ENCODE data around the gene KBTBD4. TPM values are rescaled to one million over a fixed set of nuclear protein-coding genes. Genes with fewer than 3 reads are reported as not detected.

Gene KBTBD4
- total RNA-seq, 1 experiment from 2014 or later: 12.3 TPM

GRCh38 chr11:47565340-47566148 is 13.2 kb downstream of the KBTBD4 start, which contains the start of gene PTPMT1 (continued):
- TF ChIP-seq SOX15 (CRISPR knock-in tag; IDR thresholded peaks at IDR 0.05) (no peak), ZNF121 (CRISPR knock-in tag; IDR thresholded peaks at IDR 0.05) (no peak), ZNF263 (CRISPR knock-in tag; IDR thresholded peaks at IDR 0.05; ENCODE audit: low read depth) (peak; percentile 36; the same call in 1 of the 2 replicates), TCF7 (CRISPR knock-in tag; IDR thresholded peaks at IDR 0.05; ENCODE audit: low read depth) (no peak), CBFB (CRISPR knock-in tag; IDR thresholded peaks at IDR 0.05; ENCODE audit: low read depth) (no peak), ETV6 (CRISPR knock-in tag; IDR thresholded peaks at IDR 0.05) (peak; percentile 45; the same call in 1 of the 2 replicates), NR2C2 (CRISPR knock-in tag; IDR thresholded peaks at IDR 0.05) (no peak), FOXJ3 (CRISPR knock-in tag; IDR thresholded peaks at IDR 0.05; ENCODE audit: borderline replicate concordance) (no peak), FOXP1 (CRISPR knock-in tag; IDR thresholded peaks at IDR 0.05; ENCODE audit: borderline replicate concordance) (peak; percentile 70; the same call in 1 of the 2 replicates), PRRX2 (CRISPR knock-in tag; IDR thresholded peaks at IDR 0.05) (no peak), ZNF423 (CRISPR knock-in tag; IDR thresholded peaks at IDR 0.05) (no peak; the same call in 1 of the 2 replicates), JAZF1 (CRISPR knock-in tag; IDR thresholded peaks at IDR 0.05) (no peak), ZNF512 (CRISPR knock-in tag; IDR thresholded peaks at IDR 0.05; ENCODE audit: borderline replicate concordance) (no peak), CREM (CRISPR knock-in tag; IDR thresholded peaks at IDR 0.05) (peak; percentile 61; the same call in 1 of the 2 replicates), KAT7 (CRISPR knock-in tag; IDR thresholded peaks at IDR 0.05; ENCODE audit: borderline replicate concordance) (0 out of 2 replicates have a peak, but pooled peaks have one; percentile 54), ZNF416 (CRISPR knock-in tag; IDR thresholded peaks at IDR 0.05) (0 out of 2 replicates have a peak, but pooled peaks have one; percentile 36), HMGA2 (CRISPR knock-in tag; IDR thresholded peaks at IDR 0.05) (no peak), MYBL2 (CRISPR knock-in tag; IDR thresholded peaks at IDR 0.05) (no peak; the same call in 1 of the 2 replicates)
- TF ChIP-seq, protein P1, sequence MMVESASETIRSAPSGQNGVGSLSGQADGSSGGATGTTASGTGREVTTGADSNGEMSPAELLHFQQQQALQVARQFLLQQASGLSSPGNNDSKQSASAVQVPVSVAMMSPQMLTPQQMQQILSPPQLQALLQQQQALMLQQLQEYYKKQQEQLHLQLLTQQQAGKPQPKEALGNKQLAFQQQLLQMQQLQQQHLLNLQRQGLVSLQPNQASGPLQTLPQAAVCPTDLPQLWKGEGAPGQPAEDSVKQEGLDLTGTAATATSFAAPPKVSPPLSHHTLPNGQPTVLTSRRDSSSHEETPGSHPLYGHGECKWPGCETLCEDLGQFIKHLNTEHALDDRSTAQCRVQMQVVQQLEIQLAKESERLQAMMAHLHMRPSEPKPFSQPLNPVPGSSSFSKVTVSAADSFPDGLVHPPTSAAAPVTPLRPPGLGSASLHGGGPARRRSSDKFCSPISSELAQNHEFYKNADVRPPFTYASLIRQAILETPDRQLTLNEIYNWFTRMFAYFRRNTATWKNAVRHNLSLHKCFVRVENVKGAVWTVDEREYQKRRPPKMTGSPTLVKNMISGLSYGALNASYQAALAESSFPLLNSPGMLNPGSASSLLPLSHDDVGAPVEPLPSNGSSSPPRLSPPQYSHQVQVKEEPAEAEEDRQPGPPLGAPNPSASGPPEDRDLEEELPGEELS (CRISPR knock-in tag; IDR thresholded peaks at IDR 0.05): peak; percentile 24

DNA sequence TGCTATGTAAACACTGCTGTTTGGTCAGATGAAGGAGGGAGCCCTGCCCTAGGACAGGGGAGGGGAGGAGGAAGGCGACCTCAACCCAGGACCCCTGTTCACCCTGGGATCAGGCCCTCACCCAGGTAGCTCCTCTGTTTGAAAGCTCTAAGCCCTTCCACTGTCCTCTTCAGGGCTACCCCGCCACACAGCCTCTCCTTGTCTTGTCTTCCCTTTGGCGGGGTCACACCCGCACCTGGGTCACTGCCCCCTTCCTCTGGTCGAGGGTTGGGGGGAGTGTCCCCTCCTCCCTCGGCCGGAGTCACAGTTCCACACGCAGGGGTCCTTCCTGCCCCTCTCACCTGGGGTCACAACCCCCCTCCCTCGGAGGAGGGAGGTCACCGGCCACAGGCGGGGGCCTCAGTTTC is 13.8 kb downstream of the KBTBD4 start:
- peaks cover 10% of the 10 kb centered on the region; the same call in 1 of the 2 replicates for H3K36me3 Mint-ChIP-seq
- no peak for DNase-seq (ENCODE audit: low spot score)
- peaks cover 10% of the 10 kb centered on the region for H3K4me1 Mint-ChIP-seq
- POLR2A ChIA-PET: interaction anchor here (0.9 to 1.7 kb wide), 4 partner anchors 13 to 30 kb away, joined by 3 to 4 read pairs (median 3); partner anchors contain the start of genes C1QTNF4, KBTBD4 and NDUFS3
- ATAC-seq: peak; percentile 20
- no peaks in the 10 kb centered on the region for H3K9me3 Mint-ChIP-seq
- CTCF ChIA-PET: interaction anchor here (1.2 to 2.1 kb wide), 3 partner anchors 12 to 110 kb away, joined by 3 to 13 read pairs (median 4); no protein-coding TSS in a partner anchor
- H3K4me3 Mint-ChIP-seq: peak overlapping the region; percentile 68
- no peak overlapping the region for H3K27ac Mint-ChIP-seq
- no peaks in the 10 kb centered on the region for H3K27me3 Mint-ChIP-seq (ENCODE audit: low read depth)
- no peak for TF ChIP-seq ZBTB43 (CRISPR knock-in tag; IDR thresholded peaks at IDR 0.05)
- TF ChIP-seq, protein P2, sequence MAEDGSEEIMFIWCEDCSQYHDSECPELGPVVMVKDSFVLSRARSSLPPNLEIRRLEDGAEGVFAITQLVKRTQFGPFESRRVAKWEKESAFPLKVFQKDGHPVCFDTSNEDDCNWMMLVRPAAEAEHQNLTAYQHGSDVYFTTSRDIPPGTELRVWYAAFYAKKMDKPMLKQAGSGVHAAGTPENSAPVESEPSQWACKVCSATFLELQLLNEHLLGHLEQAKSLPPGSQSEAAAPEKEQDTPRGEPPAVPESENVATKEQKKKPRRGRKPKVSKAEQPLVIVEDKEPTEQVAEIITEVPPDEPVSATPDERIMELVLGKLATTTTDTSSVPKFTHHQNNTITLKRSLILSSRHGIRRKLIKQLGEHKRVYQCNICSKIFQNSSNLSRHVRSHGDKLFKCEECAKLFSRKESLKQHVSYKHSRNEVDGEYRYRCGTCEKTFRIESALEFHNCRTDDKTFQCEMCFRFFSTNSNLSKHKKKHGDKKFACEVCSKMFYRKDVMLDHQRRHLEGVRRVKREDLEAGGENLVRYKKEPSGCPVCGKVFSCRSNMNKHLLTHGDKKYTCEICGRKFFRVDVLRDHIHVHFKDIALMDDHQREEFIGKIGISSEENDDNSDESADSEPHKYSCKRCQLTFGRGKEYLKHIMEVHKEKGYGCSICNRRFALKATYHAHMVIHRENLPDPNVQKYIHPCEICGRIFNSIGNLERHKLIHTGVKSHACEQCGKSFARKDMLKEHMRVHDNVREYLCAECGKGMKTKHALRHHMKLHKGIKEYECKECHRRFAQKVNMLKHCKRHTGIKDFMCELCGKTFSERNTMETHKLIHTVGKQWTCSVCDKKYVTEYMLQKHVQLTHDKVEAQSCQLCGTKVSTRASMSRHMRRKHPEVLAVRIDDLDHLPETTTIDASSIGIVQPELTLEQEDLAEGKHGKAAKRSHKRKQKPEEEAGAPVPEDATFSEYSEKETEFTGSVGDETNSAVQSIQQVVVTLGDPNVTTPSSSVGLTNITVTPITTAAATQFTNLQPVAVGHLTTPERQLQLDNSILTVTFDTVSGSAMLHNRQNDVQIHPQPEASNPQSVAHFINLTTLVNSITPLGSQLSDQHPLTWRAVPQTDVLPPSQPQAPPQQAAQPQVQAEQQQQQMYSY (CRISPR knock-in tag; IDR thresholded peaks at IDR 0.05): no peak
- no peak for TF ChIP-seq ERG (CRISPR knock-in tag; IDR thresholded peaks at IDR 0.05)
- no peak for TF ChIP-seq ZNF281 (CRISPR knock-in tag; IDR thresholded peaks at IDR 0.05)

All from WTC11 (cell line).